Measurements from ENCODE around the gene ADGRB2.

The ADGRB2 gene

GRCh38 chr1:31688233-31688918 lies 75.8 kb downstream of the ADGRB2 start:
- TF ChIP-seq CTCF (IDR thresholded peaks at IDR 0.05; ENCODE audit: insufficient read depth, low read length, missing control alignments): no peak
- POLR2A ChIA-PET: no interaction called here
- H3K4me3 ChIP-seq (ENCODE audit: low read depth, low read length): no peak overlapping the region
- CTCF ChIA-PET: interaction anchor here (0.9 to 2.3 kb wide), 9 partner anchors 10 to 101 kb away, joined by 3 to 7 read pairs (median 4); partner anchors contain the start of gene COL16A1
- DNase-seq (ENCODE audit: low read depth, low spot score): no peak

GRCh38 chr1:31687601-31688000 lies 76.5 kb downstream of the ADGRB2 start:
- TF ChIP-seq CTCF (IDR thresholded peaks at IDR 0.05; ENCODE audit: insufficient read depth, low read length, missing control alignments): no peak
- POLR2A ChIA-PET: no interaction called here
- CTCF ChIA-PET: interaction anchor here (1.3 to 2.3 kb wide), 8 partner anchors 9 to 101 kb away, joined by 3 to 7 read pairs (median 4); partner anchors contain the start of gene COL16A1
- H3K4me3 ChIP-seq (ENCODE audit: low read depth, low read length): no peak overlapping the region
- DNase-seq (ENCODE audit: low read depth, low spot score): no peak

GRCh38 chr1:31685795-31686194 lies 78.3 kb downstream of the ADGRB2 start:
- no peak for TF ChIP-seq CTCF (IDR thresholded peaks at IDR 0.05; ENCODE audit: insufficient read depth, low read length, missing control alignments)
- no peak for DNase-seq (ENCODE audit: low read depth, low spot score)
- no peak overlapping the region for H3K4me3 ChIP-seq (ENCODE audit: low read depth, low read length)
- CTCF ChIA-PET: interaction anchor here (0.8 to 1.4 kb wide), 6 partner anchors 12 to 30 kb away, joined by 3 to 4 read pairs (median 3); partner anchors contain the start of gene COL16A1
- POLR2A ChIA-PET: interaction anchor here (0.9 kb wide), 1 partner anchor 30 kb away, joined by 3 read pairs; no protein-coding TSS in a partner anchor

GRCh38 chr1:31683997-31684396 lies 80.1 kb downstream of the ADGRB2 start:
- DNase-seq (ENCODE audit: low read depth, low spot score): no peak
- CTCF ChIA-PET: interaction anchor here (0.8 to 1.4 kb wide), 3 partner anchors 17 to 36 kb away, joined by 3 to 4 read pairs (median 4); no protein-coding TSS in a partner anchor
- peak; percentile 37 for TF ChIP-seq CTCF (IDR thresholded peaks at IDR 0.05; ENCODE audit: insufficient read depth, low read length, missing control alignments)
- H3K4me3 ChIP-seq (ENCODE audit: low read depth, low read length): no peak overlapping the region
- POLR2A ChIA-PET: no interaction called here

GRCh38 chr1:31681415-31681814 lies 82.7 kb downstream of the ADGRB2 start:
- DNase-seq (ENCODE audit: low read depth, low spot score): no peak
- no peak for TF ChIP-seq CTCF (IDR thresholded peaks at IDR 0.05; ENCODE audit: insufficient read depth, low read length, missing control alignments)
- ChIA-PET POLR2A (interaction anchor here (0.7 kb wide), 1 partner anchor 23 kb away, joined by 3 read pairs; the partner anchor contains the start of gene COL16A1), CTCF (interaction anchor here (1.4 to 3.6 kb wide), 5 partner anchors 9 to 35 kb away, joined by 3 to 14 read pairs (median 4); no protein-coding TSS in a partner anchor)
- H3K4me3 ChIP-seq (ENCODE audit: low read depth, low read length): no peak overlapping the region

- POLR2A ChIA-PET: interaction anchor here (0.8 kb wide), 1 partner anchor 24 kb away, joined by 3 read pairs; the partner anchor contains the start of gene COL16A1
- H3K4me3 ChIP-seq (ENCODE audit: low read depth, low read length): no peak overlapping the region
- CTCF ChIA-PET: interaction anchor here (1.1 to 4.3 kb wide), 8 partner anchors 11 to 109 kb away, joined by 3 to 33 read pairs (median 7); no protein-coding TSS in a partner anchor
- TF ChIP-seq CTCF (IDR thresholded peaks at IDR 0.05; ENCODE audit: insufficient read depth, low read length, missing control alignments): no peak
- no peak for DNase-seq (ENCODE audit: low read depth, low spot score)
These were observed 84.4 kb downstream of the ADGRB2 start for GRCh38 chr1:31679676-31680230.
